ENCODE measurements around the gene USP9X.

The USP9X gene

GRCh38 chrX:41192880-41193279, 107.6 kb downstream of the USP9X start:
- H3K9ac ChIP-seq (ENCODE audit: low read length): no peak overlapping the region
- TF ChIP-seq CTCF (IDR thresholded peaks at IDR 0.05; ENCODE audit: low read depth, low read length) (no peak), EZH2phosphoT487 (IDR thresholded peaks at IDR 0.05; ENCODE audit: low read depth) (no peak)
- H3K27ac ChIP-seq (ENCODE audit: low read length): no peak overlapping the region
- no peaks in the 10 kb centered on the region for H3K27me3 ChIP-seq (ENCODE audit: low read depth, low read length)
- H4K20me1 ChIP-seq (ENCODE audit: insufficient read depth, low read length): no peaks in the 10 kb centered on the region
- H3K4me2 ChIP-seq (ENCODE audit: low read length): no peak overlapping the region
- H3K9me3 ChIP-seq (ENCODE audit: insufficient read depth, low read length): no peaks in the 10 kb centered on the region
- H2AFZ ChIP-seq (ENCODE audit: low read depth, low read length): no peak overlapping the region
- no peak overlapping the region for H3K4me3 ChIP-seq (ENCODE audit: low read length)
- no peaks in the 10 kb centered on the region for H3K79me2 ChIP-seq (ENCODE audit: low read length)
- H3K4me1 ChIP-seq (ENCODE audit: low read length): no peaks in the 10 kb centered on the region
- H3K36me3 ChIP-seq (replicated peaks; ENCODE audit: low read depth, low read length): peaks cover 41% of the 10 kb centered on the region

GRCh38 chrX:41198410-41198809, 113.2 kb downstream of the USP9X start:
- H2AFZ ChIP-seq (ENCODE audit: low read depth, low read length): no peak overlapping the region
- no peak overlapping the region for H3K4me2 ChIP-seq (ENCODE audit: low read length)
- H4K20me1 ChIP-seq (ENCODE audit: insufficient read depth, low read length): no peaks in the 10 kb centered on the region

GRCh38 chrX:41200785-41201184, 115.5 kb downstream of the USP9X start:
- H3K27me3 ChIP-seq (ENCODE audit: low read depth, low read length): no peaks in the 10 kb centered on the region
- H3K4me3 ChIP-seq (ENCODE audit: low read length): no peak overlapping the region
- no peaks in the 10 kb centered on the region for H3K4me1 ChIP-seq (ENCODE audit: low read length)
- H3K4me2 ChIP-seq (ENCODE audit: low read length): no peak overlapping the region
- no peaks in the 10 kb centered on the region for H4K20me1 ChIP-seq (ENCODE audit: insufficient read depth, low read length)
- no peaks in the 10 kb centered on the region for H3K79me2 ChIP-seq (ENCODE audit: low read length)
- no peak for TF ChIP-seq CTCF (IDR thresholded peaks at IDR 0.05; ENCODE audit: low read depth, low read length)
- no peak for TF ChIP-seq EZH2phosphoT487 (IDR thresholded peaks at IDR 0.05; ENCODE audit: low read depth)
- no peak overlapping the region for H2AFZ ChIP-seq (ENCODE audit: low read depth, low read length)
- no peak overlapping the region for H3K9ac ChIP-seq (ENCODE audit: low read length)
- peaks cover 53% of the 10 kb centered on the region for H3K36me3 ChIP-seq (replicated peaks; ENCODE audit: low read depth, low read length)
- no peak overlapping the region for H3K27ac ChIP-seq (ENCODE audit: low read length)
- H3K9me3 ChIP-seq (ENCODE audit: insufficient read depth, low read length): no peaks in the 10 kb centered on the region

More at GRCh38 chrX:41198410-41198809, 113.2 kb downstream of the USP9X start:
- no peaks in the 10 kb centered on the region for H3K4me1 ChIP-seq (ENCODE audit: low read length)
- H3K36me3 ChIP-seq (replicated peaks; ENCODE audit: low read depth, low read length): peaks cover 39% of the 10 kb centered on the region
- no peak overlapping the region for H3K9ac ChIP-seq (ENCODE audit: low read length)
- H3K9me3 ChIP-seq (ENCODE audit: insufficient read depth, low read length): no peaks in the 10 kb centered on the region
- no peak overlapping the region for H3K27ac ChIP-seq (ENCODE audit: low read length)
- no peaks in the 10 kb centered on the region for H3K79me2 ChIP-seq (ENCODE audit: low read length)
- H3K27me3 ChIP-seq (ENCODE audit: low read depth, low read length): no peaks in the 10 kb centered on the region
- TF ChIP-seq CTCF (IDR thresholded peaks at IDR 0.05; ENCODE audit: low read depth, low read length) (no peak), EZH2phosphoT487 (IDR thresholded peaks at IDR 0.05; ENCODE audit: low read depth) (no peak)
- H3K4me3 ChIP-seq (ENCODE audit: low read length): no peak overlapping the region

- Histone ChIP-seq H2AFZ (ENCODE audit: low read depth, low read length) (no peak overlapping the region), H3K27ac (ENCODE audit: low read length) (no peak overlapping the region), H3K79me2 (ENCODE audit: low read length) (no peaks in the 10 kb centered on the region), H4K20me1 (ENCODE audit: insufficient read depth, low read length) (no peaks in the 10 kb centered on the region), H3K4me3 (ENCODE audit: low read length) (no peak overlapping the region), H3K27me3 (ENCODE audit: low read depth, low read length) (no peaks in the 10 kb centered on the region), H3K36me3 (replicated peaks; ENCODE audit: low read depth, low read length) (peaks cover 76% of the 10 kb centered on the region), H3K9me3 (ENCODE audit: insufficient read depth, low read length) (peaks cover 4% of the 10 kb centered on the region; the same call in 1 of the 2 replicates), H3K4me2 (ENCODE audit: low read length) (no peak overlapping the region), H3K4me1 (ENCODE audit: low read length) (no peaks in the 10 kb centered on the region), H3K9ac (ENCODE audit: low read length) (no peak overlapping the region)
- TF ChIP-seq CTCF (IDR thresholded peaks at IDR 0.05; ENCODE audit: low read depth, low read length) (no peak), EZH2phosphoT487 (IDR thresholded peaks at IDR 0.05; ENCODE audit: low read depth) (no peak)
These were observed 124.6 kb downstream of the USP9X start for GRCh38 chrX:41209853-41210252.
